Panc1 (cell line): Measurements from ENCODE around the gene CCDC80. TPM values are rescaled to one million over a fixed set of nuclear protein-coding genes. Genes with fewer than 3 reads are reported as not detected.

Experiments
- ATAC-seq: fragments of 200-7000 bp; cut with Tn5 transposase; 2 replicates; pipeline ENCODE4 v1.9.1; 2020; ENCODE audit warnings: mild to moderate bottlenecking, moderate library complexity
- BruUV-seq: library from RNA; stranded (reverse); fragments of 400-500 nt; replicated peaks from 2 replicates; lab custom pipeline; 2021; lab: Mats Ljungman, UMichigan
- CTCF ChIA-PET: fragments of 300-600 bp; sonication (Branson Sonifier 250); formaldehyde crosslinking; loops from one replicate; lab custom pipeline; 2022; ENCODE audit warnings: antibody characterized with exemption; lab: Charles Lee
- POLR2A ChIA-PET: fragments of 300-600 bp; sonication (Branson Sonifier 250); formaldehyde crosslinking; loops from one replicate; lab custom pipeline; 2022; ENCODE audit warnings: antibody characterized with exemption; lab: Charles Lee
- DNase-seq: peaks from one replicate; pipeline ENCODE4 v3.0.0-alpha.2; 2010; ENCODE audit warnings: low read depth, low spot score
- H3K27ac ChIP-seq: 2 replicates; pipeline ENCODE4 v1.5.1; 2011; ENCODE audit warnings: mild to moderate bottlenecking, low read length, inconsistent platforms
- H3K27me3 ChIP-seq: fragments of 200-500 bp; sonication (Bioruptor generic); 2 replicates; pipeline ENCODE4 v1.6.0; 2014; ENCODE audit warnings: low read length, inconsistent platforms; ENCODE audit not compliant: control insufficient read depth, insufficient read depth
- H3K36me3 ChIP-seq: fragments of 200-500 bp; sonication (Bioruptor generic); 2 replicates; pipeline ENCODE4 v1.5.1; 2014; ENCODE audit warnings: inconsistent platforms, mild to moderate bottlenecking, low read length, moderate library complexity; ENCODE audit not compliant: control insufficient read depth, insufficient read depth
- H3K4me1 ChIP-seq: 2 replicates; pipeline ENCODE4 v1.5.1; 2011; ENCODE audit warnings: inconsistent platforms, mild to moderate bottlenecking, low read length, moderate library complexity; ENCODE audit not compliant: control insufficient read depth, insufficient read depth
- H3K4me3 ChIP-seq, 2 experiments: 2 replicates each; pipeline ENCODE4 v1.5.1; 2011 to 2012; ENCODE audit warnings: low read depth in 2 of 2, low read length in 2 of 2, mild to moderate bottlenecking in 2 of 2, inconsistent platforms in 1 of 2, moderate library complexity in 1 of 2
- H3K9me3 ChIP-seq: fragments of 200-500 bp; sonication (Bioruptor generic); 2 replicates; pipeline ENCODE4 v1.5.1; 2014; ENCODE audit warnings: low read depth, mild to moderate bottlenecking, inconsistent platforms, low read length, moderate library complexity; ENCODE audit not compliant: control insufficient read depth, insufficient read depth
- CTCF ChIP-seq: fragments of 450-650 bp; IDR thresholded peaks from 2 replicates; pipeline ENCODE4 v1.5.1; 2017; ENCODE audit warnings: mild to moderate bottlenecking
- POLR2AphosphoS5 ChIP-seq: IDR thresholded peaks from 2 replicates; pipeline ENCODE4 v1.6.1; 2012; ENCODE audit warnings: mild to moderate bottlenecking, low read depth, low read length, moderate library complexity
- REST ChIP-seq, 2 experiments: IDR thresholded peaks; 2 replicates each; pipeline ENCODE4 v1.6.1; 2011 to 2012; ENCODE audit warnings: low read depth in 2 of 2, control low read depth in 1 of 2, low read length in 1 of 2, mild to moderate bottlenecking in 1 of 2, moderate library complexity in 1 of 2; ENCODE audit not compliant: insufficient read depth in 1 of 2
- SIN3A ChIP-seq: IDR thresholded peaks from 2 replicates; pipeline ENCODE4 v1.6.1; 2012; ENCODE audit warnings: low read depth, mild to moderate bottlenecking, low read length, moderate library complexity, borderline replicate concordance; ENCODE audit not compliant: insufficient read depth
- TCF7L2 ChIP-seq: IDR thresholded peaks from 2 replicates; pipeline ENCODE4 v1.6.1; 2011; ENCODE audit warnings: mild to moderate bottlenecking, low read depth, low read length, inconsistent platforms
- in situ Hi-C: cut with HindIII; loops from 2 replicates; pipeline ENCODE4 v1.10.0; 2016; ENCODE audit warnings: low sequenced_read_pairs, low pct_unique_long_range_greater_than_20kb
- intact Hi-C: fragments of 100-400 bp; cut with micrococcal nuclease; formaldehyde crosslinking; loops from one replicate; pipeline ENCODE4 v1.10.0; 2022; ENCODE audit not compliant: unreplicated experiment
- total RNA-seq: library from RNA; stranded (reverse); gene quantifications from one replicate; pipeline ENCODE4 v1.2.1, GENCODE V29; 2021; ENCODE audit not compliant: unreplicated experiment

The CCDC80 gene
- total RNA-seq, 1 experiment from 2014 or later, result 0.64 TPM

DNA sequence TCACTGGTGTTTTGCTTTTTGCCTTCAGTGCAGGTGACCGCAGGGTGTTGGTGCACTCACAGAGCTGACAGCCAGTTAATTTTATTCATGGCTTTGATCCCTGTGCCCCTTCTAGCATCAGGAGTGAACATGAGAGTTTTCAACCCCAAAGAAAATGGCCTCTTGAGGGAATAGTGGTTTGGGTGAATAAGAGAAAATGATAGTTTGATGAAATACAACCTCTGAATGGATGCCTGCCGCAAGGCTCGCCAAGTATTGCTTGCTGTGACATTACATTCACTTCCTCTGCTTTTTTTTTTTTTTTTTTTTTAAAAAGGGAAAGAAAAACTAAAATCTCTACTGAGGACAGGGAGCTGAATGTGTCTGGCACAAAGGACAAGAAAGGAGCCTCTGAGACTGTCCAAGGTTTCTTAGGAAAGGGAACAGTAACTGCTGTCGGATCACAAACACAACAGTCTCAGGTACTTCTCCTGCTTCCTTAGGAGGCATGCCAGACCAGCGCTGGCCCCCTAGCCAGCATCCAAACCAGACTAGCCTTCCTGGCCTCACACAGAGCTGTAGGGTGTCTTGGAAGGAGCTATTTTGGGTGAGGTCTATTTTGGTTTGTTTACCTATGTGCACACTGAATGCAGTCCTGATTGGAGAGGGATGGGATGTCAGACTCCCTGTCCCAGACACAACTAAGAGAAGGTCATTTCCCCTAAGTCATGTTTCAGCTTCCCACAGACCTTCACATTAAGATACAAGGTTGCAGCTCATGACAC, 29.0 kb downstream of the CCDC80 start:
- intact Hi-C loops (no loop called here), in situ Hi-C loops (no loop called here)
- Histone ChIP-seq H3K9me3 (no peaks in the 10 kb centered on the region), H3K4me1 (no peaks in the 10 kb centered on the region), H3K4me3 (no peak overlapping the region), H3K27ac (no peak overlapping the region), H3K36me3 (no peaks in the 10 kb centered on the region), H3K27me3 (peaks cover 6% of the 10 kb centered on the region; the same call in 1 of the 2 replicates)
- TF ChIP-seq SIN3A (no peak), CTCF (no peak), REST (IDR thresholded peaks at IDR 0.05; ENCODE audit: insufficient read depth in 1 of 2, low read depth in 2 of 2, low read length in 1 of 2) (no peak), TCF7L2 (no peak), POLR2AphosphoS5 (no peak)
- ChIA-PET POLR2A (interaction anchor here (0.6 to 0.7 kb wide), 3 partner anchors 58 to 639 kb away, joined by 3 to 14 read pairs (median 8); no protein-coding TSS in a partner anchor), CTCF (interaction anchor here (0.6 kb wide), 1 partner anchor 123 kb away, joined by 3 read pairs; no protein-coding TSS in a partner anchor)
- BruUV-seq, result no TSS peak
- ATAC-seq, result no peak
- no peak for DNase-seq

- intact Hi-C loops, result no loop called here
- H3K36me3 ChIP-seq, result no peaks in the 10 kb centered on the region
- in situ Hi-C loops, result no loop called here
- CTCF ChIA-PET, result no interaction called here
- BruUV-seq, result no TSS peak
- no peaks in the 10 kb centered on the region for H3K9me3 ChIP-seq
- DNase-seq (no peak), ATAC-seq (no peak)
- H3K4me3 ChIP-seq, result no peak overlapping the region
- POLR2A ChIA-PET, result no interaction called here
- H3K27ac ChIP-seq, result no peak overlapping the region
- peaks cover 7% of the 10 kb centered on the region; the same call in 1 of the 2 replicates for H3K27me3 ChIP-seq
- H3K4me1 ChIP-seq, result no peaks in the 10 kb centered on the region
- no peak for TF ChIP-seq POLR2AphosphoS5
- no peak for TF ChIP-seq TCF7L2
- TF ChIP-seq SIN3A, result no peak
- TF ChIP-seq REST (IDR thresholded peaks at IDR 0.05; ENCODE audit: insufficient read depth in 1 of 2, low read depth in 2 of 2, low read length in 1 of 2), result no peak
- TF ChIP-seq CTCF, result no peak
Measured at GRCh38 chr3:112610121-112610520, 30.8 kb downstream of the CCDC80 start.
